Esophagus (tissue), 2 donors: ENCODE data around the gene ZNF784. TPM values are rescaled to one million over a fixed set of nuclear protein-coding genes. Genes with fewer than 3 reads are reported as not detected.

Experiments used
- H3K27ac ChIP-seq, 2 donors: one replicate each; pipeline ENCODE4 v1.5.1; 2013; ENCODE audit warnings: low read depth in 2 of 2, mild to moderate bottlenecking in 2 of 2, inconsistent platforms in 1 of 2, low read length in 1 of 2, moderate library complexity in 1 of 2
- H3K27me3 ChIP-seq, 2 donors: one replicate each; pipeline ENCODE4 v1.6.1; 2013; ENCODE audit warnings: low read length in 2 of 2, control low read depth in 1 of 2, mild to moderate bottlenecking in 1 of 2; ENCODE audit not compliant: insufficient read depth in 2 of 2, control insufficient read depth in 1 of 2
- H3K36me3 ChIP-seq, 2 donors: one replicate each; pipeline ENCODE4 v1.6.1; 2013; ENCODE audit warnings: low read length in 1 of 2; ENCODE audit not compliant: control insufficient read depth in 2 of 2, insufficient read depth in 2 of 2
- H3K4me1 ChIP-seq, 2 donors: one replicate each; pipeline ENCODE4 v1.6.1; 2013; ENCODE audit warnings: low read length in 1 of 2; ENCODE audit not compliant: control insufficient read depth in 2 of 2, insufficient read depth in 2 of 2
- H3K4me3 ChIP-seq, 2 donors: one replicate each; pipeline ENCODE4 v1.5.1; 2013; ENCODE audit warnings: low read length in 2 of 2, mild to moderate bottlenecking in 2 of 2, low read depth in 1 of 2, moderate library complexity in 1 of 2
- H3K9me3 ChIP-seq, 2 donors: one replicate each; pipeline ENCODE4 v1.6.1; 2013; ENCODE audit warnings: mild to moderate bottlenecking in 2 of 2, low read depth in 1 of 2, low read length in 1 of 2, moderate library complexity in 1 of 2; ENCODE audit not compliant: control insufficient read depth in 2 of 2, insufficient read depth in 1 of 2
- WGBS, 2 donors: extraction: QIAGEN DNeasy Blood & Tissue Kit; methylation state at CpG; one replicate each; pipeline ENCODE4 v1.1.7; 2013; 5-methylcytosine and 5-hydroxymethylcytosine counted together
- polyA plus RNA-seq, 2 donors: library from polyadenylated mRNA; stranded (reverse); fragments of 200-250 nt; gene quantifications; one replicate each; pipeline ENCODE4 v1.2.3, GENCODE V29; 2013
- donor health status: healthy with polysubstance abuse.
- donor health status: Bipolar disorder and iron deficiency.

The ZNF784 gene
- polyA plus RNA-seq, 2 donors, result 5.2 to 5.9 TPM

- no peaks in the 10 kb centered on the region for H3K9me3 ChIP-seq
Observed at GRCh38 chr19:55651236-55651635, 26.9 kb upstream of the ZNF784 start.

GRCh38 chr19:55650602-55651230, 26.4 kb upstream of the ZNF784 start:
- Histone ChIP-seq H3K36me3 (no peaks in the 10 kb centered on the region), H3K4me1 (peaks cover 2 to 16% of the 10 kb centered on the region in 2 donors)
- WGBS, 2 donors, result 92 to 94% methylated on average over 17 of the region's 17 CpGs

More at GRCh38 chr19:55651236-55651635, 26.9 kb upstream of the ZNF784 start:
- H3K27ac ChIP-seq, result no peak overlapping the region
- no peaks in the 10 kb centered on the region for H3K27me3 ChIP-seq
- H3K36me3 ChIP-seq, result no peaks in the 10 kb centered on the region
- 84 to 89% methylated on average over 18 of the region's 18 CpGs for WGBS, 2 donors
- H3K4me3 ChIP-seq, result no peak overlapping the region
- H3K4me1 ChIP-seq, result peaks cover 2 to 16% of the 10 kb centered on the region in 2 donors

GRCh38 chr19:55650126-55650557, 25.8 kb upstream of the ZNF784 start:
- H3K27me3 ChIP-seq, result no peaks in the 10 kb centered on the region
- 90 to 92% methylated on average over 4 of the region's 4 CpGs for WGBS, 2 donors
- H3K4me1 ChIP-seq, result peaks cover 2 to 16% of the 10 kb centered on the region in 2 donors
- H3K36me3 ChIP-seq, result peaks cover 0 to 4% of the 10 kb centered on the region in 2 donors
- H3K9me3 ChIP-seq, result no peaks in the 10 kb centered on the region
- H3K27ac ChIP-seq, result no peak overlapping the region
- H3K4me3 ChIP-seq, result no peak overlapping the region

More at GRCh38 chr19:55650602-55651230, 26.4 kb upstream of the ZNF784 start:
- Histone ChIP-seq H3K27ac (no peak overlapping the region), H3K9me3 (no peaks in the 10 kb centered on the region), H3K27me3 (no peaks in the 10 kb centered on the region), H3K4me3 (no peak overlapping the region)

GRCh38 chr19:55649268-55650125, 25.1 kb upstream of the ZNF784 start:
- peaks cover 2 to 20% of the 10 kb centered on the region in 2 donors for H3K4me1 ChIP-seq
- H3K27me3 ChIP-seq, result no peaks in the 10 kb centered on the region
- peak overlapping the region in 1 of 2 donors; percentile 79 for H3K27ac ChIP-seq
- peak overlapping the region in 1 of 2 donors; percentile 10 for H3K4me3 ChIP-seq
- WGBS, 2 donors, result 79 to 85% methylated on average over 17 of the region's 17 CpGs
- no peaks in the 10 kb centered on the region for H3K9me3 ChIP-seq
- H3K36me3 ChIP-seq, result peaks cover 0 to 11% of the 10 kb centered on the region in 2 donors

GRCh38 chr19:55648585-55649267, 24.4 kb upstream of the ZNF784 start:
- 24 to 41% methylated on average over 24 to 25 of the region's 25 CpGs for WGBS, 2 donors
- Histone ChIP-seq H3K36me3 (peaks cover 0 to 11% of the 10 kb centered on the region in 2 donors), H3K27ac (peak overlapping the region; percentile 75 to 79), H3K27me3 (no peaks in the 10 kb centered on the region), H3K4me1 (peaks cover 2 to 25% of the 10 kb centered on the region in 2 donors), H3K9me3 (no peaks in the 10 kb centered on the region), H3K4me3 (peak overlapping the region; percentile 64 to 71)

- WGBS, 2 donors, result 1 to 2% methylated on average over 61 to 87 of the region's 87 CpGs
- peak within 1 kb of the TSS; percentile 64 to 71 for H3K4me3 ChIP-seq
- peaks cover 0 to 11% of the 10 kb centered on the region in 2 donors for H3K36me3 ChIP-seq
- H3K4me1 ChIP-seq, result peaks cover 2 to 25% of the 10 kb centered on the region in 2 donors
- peak within 1 kb of the TSS; percentile 75 to 79 for H3K27ac ChIP-seq
- no peaks in the 10 kb centered on the region for H3K27me3 ChIP-seq
- H3K9me3 ChIP-seq, result no peaks in the 10 kb centered on the region
Observed at GRCh38 chr19:55647732-55648584, 23.6 kb upstream of the ZNF784 start, which contains the start of gene CCDC106. TSS of gene CCDC106 (plus strand) at chr19:55648212. CDS start at chr19:55649047, 835 bp downstream.

- H3K27ac ChIP-seq, result peak overlapping the region; percentile 75 to 79
- peak overlapping the region; percentile 64 to 71 for H3K4me3 ChIP-seq
- peaks cover 9 to 26% of the 10 kb centered on the region in 2 donors for H3K4me1 ChIP-seq
- 41 to 42% methylated on average over 14 of the region's 14 CpGs for WGBS, 2 donors
- H3K27me3 ChIP-seq, result no peaks in the 10 kb centered on the region
- no peaks in the 10 kb centered on the region for H3K9me3 ChIP-seq
- peaks cover 0 to 11% of the 10 kb centered on the region in 2 donors for H3K36me3 ChIP-seq
Observed at GRCh38 chr19:55646889-55647731, 22.7 kb upstream of the ZNF784 start.

GRCh38 chr19:55645512-55645881, 21.1 kb upstream of the ZNF784 start:
- Histone ChIP-seq H3K36me3 (peaks cover 0 to 11% of the 10 kb centered on the region in 2 donors), H3K4me1 (peaks cover 9 to 28% of the 10 kb centered on the region in 2 donors), H3K9me3 (no peaks in the 10 kb centered on the region), H3K27ac (no peak overlapping the region), H3K4me3 (no peak overlapping the region), H3K27me3 (no peaks in the 10 kb centered on the region)
- WGBS, 2 donors, result 61 to 65% methylated on average over 5 of the region's 5 CpGs
